ENCODE results near the gene WSCD1.

- TF ChIP-seq CSDC2 (CRISPR knock-in tag; IDR thresholded peaks at IDR 0.05) (no peak), ZNF8 (CRISPR knock-in tag; IDR thresholded peaks at IDR 0.05) (no peak), ARNTL (CRISPR knock-in tag; IDR thresholded peaks at IDR 0.05; ENCODE audit: borderline replicate concordance, low read depth) (no peak), ZNF70 (CRISPR knock-in tag; IDR thresholded peaks at IDR 0.05) (no peak), RARB (CRISPR knock-in tag; IDR thresholded peaks at IDR 0.05) (no peak), CREB5 (CRISPR knock-in tag; IDR thresholded peaks at IDR 0.05; ENCODE audit: low read depth) (no peak), TOX (CRISPR knock-in tag; IDR thresholded peaks at IDR 0.05; ENCODE audit: borderline replicate concordance) (no peak), POU6F1 (CRISPR knock-in tag; IDR thresholded peaks at IDR 0.05; ENCODE audit: borderline replicate concordance, low read depth) (no peak)
These were observed 24.7 kb downstream of the WSCD1 start for GRCh38 chr17:6094926-6095325.
